ENCODE results near the gene C1QC.

Gene C1QC

GRCh38 chr1:22641906-22642636, 1.4 kb upstream of the C1QC start:
- Histone ChIP-seq H3K27me3 (no peaks in the 10 kb centered on the region), H3K4me1 (peaks cover 34% of the 10 kb centered on the region), H3K4me3 (no peak overlapping the region), H3K9ac (no peak overlapping the region), H3K27ac (no peak overlapping the region), H3K9me3 (no peaks in the 10 kb centered on the region), H4K20me1 (no peaks in the 10 kb centered on the region), H3K36me3 (no peaks in the 10 kb centered on the region), H3K4me2 (peak overlapping the region; percentile 16; the same call in 1 of the 2 replicates)
- TF ChIP-seq Cebpa-rat (IDR thresholded peaks at IDR 0.05), result no peak

GRCh38 chr1:22643928-22644327, 495 bp downstream of the C1QC start:
- peak overlapping the region; percentile 24 for H3K4me2 ChIP-seq
- no peak overlapping the region for H3K9ac ChIP-seq
- H3K36me3 ChIP-seq, result no peaks in the 10 kb centered on the region
- no peaks in the 10 kb centered on the region for H4K20me1 ChIP-seq
- H3K4me1 ChIP-seq, result peaks cover 28% of the 10 kb centered on the region
- H3K9me3 ChIP-seq, result no peaks in the 10 kb centered on the region
- TF ChIP-seq Cebpa-rat (IDR thresholded peaks at IDR 0.05), result no peak
- H3K4me3 ChIP-seq, result no peak overlapping the region
- no peaks in the 10 kb centered on the region for H3K27me3 ChIP-seq
- H3K27ac ChIP-seq, result 0 out of 2 replicates have a peak overlapping the region, but pooled peaks have one; percentile 6

DNA sequence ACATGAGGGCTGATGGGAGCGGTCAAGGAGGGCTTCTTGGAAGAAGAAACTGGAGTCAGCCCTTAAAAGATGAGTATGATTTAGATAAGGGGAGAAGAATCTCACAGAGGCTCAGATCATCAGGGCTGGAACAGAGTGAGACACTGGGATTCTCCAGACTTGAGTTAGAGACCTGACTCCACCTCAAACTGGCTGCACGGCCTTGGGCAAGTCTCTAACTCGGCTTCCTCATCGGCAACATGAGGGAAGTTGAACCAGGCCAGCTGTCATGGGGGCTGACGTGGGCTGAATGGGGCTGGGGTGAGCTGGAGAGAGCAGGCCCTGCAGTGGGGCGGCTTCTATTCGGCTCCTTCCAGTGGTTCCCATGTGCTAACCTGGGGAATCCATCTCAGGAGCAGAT, 2.5 kb downstream of the C1QC start:
- H3K27ac ChIP-seq, result no peak overlapping the region
- no peak overlapping the region for H3K9ac ChIP-seq
- no peak for TF ChIP-seq Cebpa-rat (IDR thresholded peaks at IDR 0.05)
- H3K4me3 ChIP-seq, result no peak overlapping the region
- H3K9me3 ChIP-seq, result no peaks in the 10 kb centered on the region
- no peak overlapping the region for H3K4me2 ChIP-seq
- peaks cover 20% of the 10 kb centered on the region; the same call in 1 of the 2 replicates for H3K4me1 ChIP-seq
- no peaks in the 10 kb centered on the region for H4K20me1 ChIP-seq
- no peaks in the 10 kb centered on the region for H3K27me3 ChIP-seq
- H3K36me3 ChIP-seq, result no peaks in the 10 kb centered on the region

GRCh38 chr1:22646384-22646783, 3.0 kb downstream of the C1QC start:
- H3K9me3 ChIP-seq, result no peaks in the 10 kb centered on the region
- no peak overlapping the region for H3K9ac ChIP-seq
- no peaks in the 10 kb centered on the region for H3K27me3 ChIP-seq
- no peaks in the 10 kb centered on the region for H3K36me3 ChIP-seq
- H3K27ac ChIP-seq, result no peak overlapping the region
- peaks cover 20% of the 10 kb centered on the region; the same call in 1 of the 2 replicates for H3K4me1 ChIP-seq
- no peaks in the 10 kb centered on the region for H4K20me1 ChIP-seq
- H3K4me2 ChIP-seq, result no peak overlapping the region
- no peak overlapping the region for H3K4me3 ChIP-seq
- TF ChIP-seq Cebpa-rat (IDR thresholded peaks at IDR 0.05), result no peak

- no peak overlapping the region for H3K27ac ChIP-seq
- H4K20me1 ChIP-seq, result no peaks in the 10 kb centered on the region
- no peaks in the 10 kb centered on the region for H3K9me3 ChIP-seq
- H3K4me1 ChIP-seq, result peaks cover 23% of the 10 kb centered on the region
- no peaks in the 10 kb centered on the region for H3K36me3 ChIP-seq
- no peak for TF ChIP-seq Cebpa-rat (IDR thresholded peaks at IDR 0.05)
- H3K27me3 ChIP-seq, result no peaks in the 10 kb centered on the region
- H3K4me3 ChIP-seq, result no peak overlapping the region
- no peak overlapping the region for H3K9ac ChIP-seq
- no peak overlapping the region for H3K4me2 ChIP-seq
Measured at GRCh38 chr1:22650089-22650693, 6.8 kb downstream of the C1QC start.

- no peak overlapping the region for H3K9ac ChIP-seq
- H3K4me3 ChIP-seq, result no peak overlapping the region
- H3K4me1 ChIP-seq, result peaks cover 23% of the 10 kb centered on the region
- H3K27ac ChIP-seq, result no peak overlapping the region
- no peaks in the 10 kb centered on the region for H3K27me3 ChIP-seq
- no peaks in the 10 kb centered on the region for H4K20me1 ChIP-seq
- no peak for TF ChIP-seq Cebpa-rat (IDR thresholded peaks at IDR 0.05)
- no peaks in the 10 kb centered on the region for H3K9me3 ChIP-seq
- no peaks in the 10 kb centered on the region for H3K36me3 ChIP-seq
- H3K4me2 ChIP-seq, result peak overlapping the region; percentile 36; the same call in 1 of the 2 replicates
Measured at GRCh38 chr1:22651941-22652856, 8.8 kb downstream of the C1QC start.

DNA sequence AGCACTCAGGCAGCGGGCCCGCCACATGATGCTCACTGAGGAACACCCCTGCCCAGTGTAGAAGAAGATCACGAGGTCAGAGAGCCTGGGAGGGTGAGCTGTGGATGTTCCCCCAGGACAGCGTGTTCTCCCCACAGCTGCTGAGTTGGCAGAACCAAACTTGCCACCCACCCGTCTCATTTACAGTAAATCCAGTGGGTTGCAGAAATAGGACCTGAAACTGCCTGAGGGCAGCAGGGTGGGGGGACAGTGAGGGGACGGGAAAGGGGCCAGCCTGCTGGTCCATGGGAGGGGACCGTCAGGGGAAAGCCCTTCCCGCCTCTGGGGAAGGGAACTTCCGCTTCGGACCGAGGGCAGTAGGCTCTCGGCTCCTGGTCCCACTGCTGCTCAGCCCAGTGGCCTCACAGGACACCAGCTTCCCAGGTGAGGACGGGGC, 9.5 kb downstream of the C1QC start, which contains the start of gene C1QB:
C1QB (plus strand) TSS at position 356 of the 436 bp plus-strand sequence. CDS start 6,227 bp downstream, outside the sequence.
- Histone ChIP-seq H3K27me3 (no peaks in the 10 kb centered on the region), H3K4me1 (peaks cover 23% of the 10 kb centered on the region), H3K4me3 (no peak within 1 kb of the TSS), H3K27ac (no peak within 1 kb of the TSS), H3K9me3 (no peaks in the 10 kb centered on the region), H3K4me2 (peak within 1 kb of the TSS; percentile 36; the same call in 1 of the 2 replicates), H3K36me3 (no peaks in the 10 kb centered on the region), H4K20me1 (no peaks in the 10 kb centered on the region), H3K9ac (no peak within 1 kb of the TSS)
- TF ChIP-seq Cebpa-rat (IDR thresholded peaks at IDR 0.05), result no peak

- no peak overlapping the region for H3K9ac ChIP-seq
- no peak for TF ChIP-seq Cebpa-rat (IDR thresholded peaks at IDR 0.05)
- H3K9me3 ChIP-seq, result no peaks in the 10 kb centered on the region
- no peaks in the 10 kb centered on the region for H3K27me3 ChIP-seq
- no peaks in the 10 kb centered on the region for H4K20me1 ChIP-seq
- no peaks in the 10 kb centered on the region for H3K36me3 ChIP-seq
- H3K4me1 ChIP-seq, result peaks cover 17% of the 10 kb centered on the region
- no peak overlapping the region for H3K27ac ChIP-seq
- no peak overlapping the region for H3K4me2 ChIP-seq
- H3K4me3 ChIP-seq, result no peak overlapping the region
Measured at GRCh38 chr1:22654692-22655091, 11.3 kb downstream of the C1QC start.

DNA sequence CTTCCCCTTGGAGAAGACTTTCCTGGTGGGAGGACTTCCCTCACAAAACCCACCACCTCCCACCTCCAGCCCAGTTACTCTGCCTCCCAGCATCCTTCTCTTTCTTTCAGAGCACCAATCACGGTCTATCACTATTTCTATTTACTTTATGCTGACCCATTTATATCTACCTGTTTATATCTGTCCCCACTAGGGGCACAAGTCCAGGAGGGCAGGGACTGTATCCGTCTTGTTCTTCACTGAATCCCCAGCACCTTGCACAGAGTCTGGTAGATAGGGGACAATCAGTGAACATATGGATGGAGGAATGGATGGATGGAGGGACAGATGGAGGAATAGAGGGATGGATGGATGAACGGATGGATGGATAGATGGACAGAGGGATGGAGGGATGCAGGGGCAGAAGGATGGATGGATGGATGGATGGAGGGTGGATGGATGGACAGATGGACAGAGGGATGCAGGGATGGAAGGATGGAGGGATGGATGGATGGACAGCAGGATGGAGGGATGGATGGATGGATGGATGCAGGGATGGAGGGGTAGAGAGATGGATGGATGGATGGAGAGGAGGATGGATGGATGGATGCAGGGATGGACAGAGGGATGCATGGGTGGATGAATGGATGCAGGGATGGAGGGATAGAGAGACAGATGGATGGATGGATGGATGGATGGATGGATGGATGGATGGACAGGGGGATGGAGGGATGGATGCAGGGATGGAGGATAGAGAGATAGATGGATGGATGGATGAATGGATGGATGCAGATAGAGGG, 15.1 kb downstream of the C1QC start:
- Histone ChIP-seq H3K4me3 (no peak overlapping the region), H3K27me3 (no peaks in the 10 kb centered on the region), H3K4me1 (no peaks in the 10 kb centered on the region), H3K9me3 (no peaks in the 10 kb centered on the region), H3K4me2 (no peak overlapping the region), H3K27ac (no peak overlapping the region), H4K20me1 (no peaks in the 10 kb centered on the region), H3K36me3 (no peaks in the 10 kb centered on the region), H3K9ac (no peak overlapping the region)
- no peak for TF ChIP-seq Cebpa-rat (IDR thresholded peaks at IDR 0.05)

Data from BLaER1 (cell line).